ENCODE results near the gene UGGT2.
A peak's percentile ranks its signal among the peaks of the same experiment; 100 is the strongest.
"Not testable (repeated sequence)": the region's sequence is repeated elsewhere in the genome, so short reads cannot be mapped to it uniquely, and the experiment has no call there.

UGGT2 gene

DNA sequence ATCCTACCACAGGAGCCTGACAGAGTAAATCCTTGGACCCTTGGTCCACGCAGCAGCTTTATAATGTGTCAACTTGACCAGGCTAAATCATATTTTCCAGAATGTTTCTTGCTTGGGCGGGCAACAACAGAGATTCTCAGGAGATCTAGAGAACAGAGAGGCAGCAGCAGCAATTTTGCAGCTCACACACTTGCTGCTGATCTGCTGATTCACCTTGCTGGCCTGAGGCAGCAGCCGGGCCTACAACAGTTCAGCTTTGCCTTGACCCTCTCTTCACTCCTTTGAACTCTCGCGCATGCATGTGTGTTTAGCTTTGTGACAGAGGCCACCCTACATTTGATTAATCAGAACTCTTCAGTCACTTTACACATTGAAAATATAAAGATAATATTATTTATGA lies 159.3 kb downstream of the UGGT2 start:
- DNase-seq = no peak

DNA sequence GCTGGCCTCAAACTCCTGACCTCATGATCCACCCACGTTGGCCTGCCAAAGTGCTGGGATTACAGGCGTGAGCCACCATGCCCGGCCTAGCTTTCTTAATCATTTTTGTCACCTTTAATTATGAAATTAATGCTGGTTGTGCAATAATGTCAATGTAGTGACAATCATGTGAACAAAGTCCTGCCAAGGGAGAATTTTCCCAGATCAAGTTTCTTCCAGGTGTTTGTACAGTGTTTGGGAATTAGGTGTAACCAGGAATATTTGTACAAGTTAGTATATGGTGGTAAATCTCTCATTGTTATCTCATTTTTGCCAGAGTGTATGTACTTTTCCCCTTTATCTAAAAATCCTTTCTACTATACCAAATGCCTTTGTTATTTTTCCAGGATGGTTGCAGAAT lies 171.1 kb downstream of the UGGT2 start:
- DNase-seq = no peak

DNA sequence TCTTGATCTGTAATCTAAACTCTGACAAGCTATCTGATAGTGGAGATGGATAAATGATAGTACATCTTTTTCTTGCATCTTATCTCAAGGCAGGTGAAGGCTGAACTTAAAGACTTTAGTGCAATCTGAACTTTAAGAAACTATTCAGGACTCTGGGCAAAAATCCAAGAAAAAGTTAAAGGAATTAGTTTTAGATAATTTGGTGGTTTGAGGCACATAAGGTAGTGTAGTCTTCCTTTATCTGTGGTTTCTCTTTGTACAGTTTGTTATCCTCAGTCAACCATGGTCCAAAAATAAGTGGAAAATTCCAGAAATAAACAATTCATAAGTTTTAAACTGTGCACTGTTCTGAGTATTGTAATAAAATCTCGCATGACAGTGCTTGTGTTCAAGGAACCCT lies 172.9 kb downstream of the UGGT2 start:
- no peak for DNase-seq

DNA sequence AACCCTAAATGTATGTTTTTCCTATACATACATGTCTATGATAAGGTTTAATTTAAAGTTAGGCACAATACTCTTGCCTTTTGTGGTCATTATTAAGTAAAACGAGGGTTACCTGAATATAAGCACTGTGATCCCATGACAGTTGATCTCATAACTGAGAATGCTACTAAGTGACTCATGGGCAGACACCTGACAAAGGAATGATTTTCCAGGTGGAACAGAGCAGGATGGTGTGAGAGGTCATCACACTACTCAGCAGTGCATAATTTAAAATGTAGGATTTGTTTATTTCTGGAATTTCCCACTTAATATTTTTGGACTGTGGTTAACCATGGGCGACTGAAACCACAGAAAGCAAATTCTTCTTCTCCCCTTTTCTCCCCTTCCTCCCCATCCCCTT lies 178.9 kb downstream of the UGGT2 start:
- no peak for DNase-seq

DNA sequence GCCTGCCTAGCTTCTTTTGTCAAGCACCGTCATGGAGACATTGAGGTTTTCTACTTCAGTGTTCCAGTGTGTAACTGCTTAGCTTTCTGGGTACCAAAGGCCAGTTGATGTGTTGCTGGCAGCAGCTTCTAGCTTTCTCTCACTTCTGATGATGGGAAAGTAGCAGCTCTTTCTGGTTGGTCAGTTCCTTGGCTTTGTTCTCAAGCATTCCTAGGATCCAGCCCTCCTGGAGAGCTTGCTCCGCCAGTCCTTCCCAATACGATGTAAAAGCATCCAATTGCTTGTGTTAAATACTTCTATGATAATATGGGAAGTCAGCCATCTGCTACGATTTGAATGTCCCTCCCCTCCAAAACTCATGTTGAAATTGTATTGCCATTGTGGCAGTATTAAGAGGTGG lies 182.8 kb downstream of the UGGT2 start:
- DNase-seq = no peak

DNA sequence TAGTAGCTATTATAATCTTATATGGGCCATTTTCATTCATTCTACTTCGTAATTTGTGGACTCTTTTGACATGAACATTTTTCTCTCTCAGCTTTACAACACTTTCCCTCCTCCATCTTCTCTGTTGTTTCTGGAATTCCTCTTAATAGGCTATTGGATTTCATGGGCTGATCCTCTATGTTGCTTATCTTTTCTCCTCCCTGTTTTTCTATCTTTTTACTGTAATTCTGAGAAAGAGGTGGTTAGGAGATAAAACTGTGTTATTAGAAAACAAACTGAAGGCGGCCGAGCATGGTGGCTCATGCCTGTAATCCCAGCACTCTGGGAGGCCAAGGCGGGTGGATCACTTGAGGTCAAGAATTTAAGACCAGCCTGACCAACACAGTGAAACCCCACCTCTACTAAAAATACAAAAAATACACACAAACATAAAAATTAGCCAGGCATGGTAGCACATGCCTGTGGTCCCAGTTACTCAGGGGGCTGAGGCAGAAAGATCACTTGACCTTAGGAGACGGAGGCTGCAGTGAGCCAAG lies 188.1 kb downstream of the UGGT2 start:
- no peak for DNase-seq

DNA sequence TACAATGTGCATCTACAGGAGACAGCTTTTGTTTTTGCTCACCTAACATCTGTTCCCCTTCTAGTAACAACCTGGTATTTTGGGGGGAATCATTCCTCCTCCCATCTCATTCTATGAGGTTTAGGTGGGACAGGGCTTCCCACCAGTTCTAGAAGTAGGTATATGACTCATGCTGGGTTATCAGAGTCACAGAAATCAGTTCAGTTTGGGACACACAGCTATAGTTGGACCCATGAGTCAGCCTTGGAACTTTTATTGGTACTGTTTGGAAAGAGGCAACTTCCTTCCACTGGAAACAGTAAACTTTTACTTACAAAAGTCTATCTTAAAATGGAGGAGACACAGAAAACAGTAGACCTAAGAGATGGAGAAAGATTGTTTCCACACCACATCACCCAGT lies 190.8 kb downstream of the UGGT2 start:
- no peak for DNase-seq

DNA sequence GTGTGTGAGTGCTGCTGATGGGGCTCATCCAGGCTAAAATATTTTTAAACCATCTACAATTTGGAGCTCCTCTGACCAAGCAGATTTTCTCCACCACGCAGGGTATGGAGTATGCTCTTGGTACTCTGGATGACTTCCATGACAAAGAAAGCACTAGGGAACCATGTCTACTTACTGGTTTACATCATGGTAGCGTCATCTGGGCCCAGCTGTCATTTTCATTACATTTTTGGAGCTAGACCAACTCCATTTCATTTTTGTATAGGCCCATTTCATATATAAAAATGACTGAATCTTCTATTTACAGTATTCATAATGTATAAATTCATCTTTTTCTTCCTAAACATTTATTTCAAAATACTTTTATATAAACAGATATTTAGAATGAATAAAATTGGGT lies 191.9 kb downstream of the UGGT2 start:
- no peak for DNase-seq

DNA sequence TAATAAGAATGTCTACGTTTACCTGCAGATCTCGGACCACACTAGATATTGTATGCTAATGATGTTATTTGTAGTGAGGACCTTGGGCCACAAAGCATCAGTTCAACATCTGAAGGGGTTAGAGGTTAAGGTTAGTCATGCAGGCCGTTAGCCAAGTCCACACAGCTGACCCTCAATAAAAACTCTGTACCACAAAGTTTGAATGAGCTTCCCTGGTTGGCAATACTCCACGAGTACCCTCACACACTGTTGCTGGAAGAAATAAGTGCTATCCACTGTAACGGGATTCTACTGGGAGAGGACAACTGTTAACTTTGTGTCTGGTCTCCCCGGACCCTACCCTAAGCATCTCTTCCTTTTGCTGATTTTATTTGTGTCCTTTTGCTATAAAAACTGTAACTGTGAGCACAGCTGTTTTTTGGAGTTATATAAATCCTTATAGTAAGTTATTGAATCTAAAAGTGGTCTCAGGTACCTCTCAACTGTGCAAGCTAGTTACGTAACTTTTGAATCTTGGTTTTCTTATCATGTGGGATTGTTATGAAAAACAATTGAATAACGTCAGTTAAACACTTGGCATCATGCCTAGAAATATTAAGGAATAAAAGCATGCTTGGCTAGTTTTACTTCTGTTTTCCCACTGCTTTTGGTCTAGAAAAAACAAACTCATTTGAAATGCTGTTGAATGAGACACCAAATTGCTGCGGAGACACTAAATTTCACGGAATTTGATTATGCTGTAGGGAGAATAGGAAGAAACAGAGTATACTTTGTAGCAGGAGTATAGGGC lies 194.7 kb downstream of the UGGT2 start:
- no peak for DNase-seq

DNA sequence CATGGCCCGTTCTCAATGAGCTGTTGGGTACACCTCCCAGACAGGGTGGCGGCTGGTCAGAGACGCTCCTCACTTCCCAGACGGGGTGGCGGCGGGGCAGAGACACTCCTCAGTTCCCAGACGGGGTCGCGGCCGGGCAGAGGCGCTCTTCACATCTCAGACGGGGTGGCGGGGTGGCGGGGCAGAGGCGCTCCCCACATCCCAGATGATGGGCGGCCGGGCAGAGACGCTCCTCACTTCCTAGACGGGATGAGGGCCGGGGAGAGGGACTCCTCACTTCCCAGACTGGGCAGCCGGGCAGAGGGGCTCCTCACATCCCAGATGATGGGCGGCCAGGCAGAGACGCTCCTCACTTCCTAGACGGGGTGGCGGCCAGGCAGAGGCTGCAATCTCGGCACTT lies 207.5 kb downstream of the UGGT2 start:
- not testable (repeated sequence) for DNase-seq

DNA sequence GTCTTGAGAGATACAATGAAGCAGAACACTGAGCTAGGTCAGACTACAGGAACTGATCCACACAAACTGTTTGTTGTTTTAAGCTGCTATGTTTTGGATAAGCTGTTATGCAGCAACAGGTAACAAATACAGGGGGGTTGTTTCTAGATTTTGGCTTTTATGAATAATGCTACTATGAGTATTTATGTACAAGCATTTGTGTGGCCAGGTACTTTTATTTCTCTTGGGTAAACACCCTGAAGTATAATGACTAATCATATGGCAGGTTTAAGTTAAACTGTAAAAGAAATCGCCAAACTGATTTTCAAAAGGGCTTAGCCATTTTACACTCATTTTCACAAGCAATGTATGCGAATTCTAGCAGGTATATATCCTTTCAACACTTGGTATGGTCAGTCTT lies 210.3 kb downstream of the UGGT2 start:
- no peak for DNase-seq

DNA sequence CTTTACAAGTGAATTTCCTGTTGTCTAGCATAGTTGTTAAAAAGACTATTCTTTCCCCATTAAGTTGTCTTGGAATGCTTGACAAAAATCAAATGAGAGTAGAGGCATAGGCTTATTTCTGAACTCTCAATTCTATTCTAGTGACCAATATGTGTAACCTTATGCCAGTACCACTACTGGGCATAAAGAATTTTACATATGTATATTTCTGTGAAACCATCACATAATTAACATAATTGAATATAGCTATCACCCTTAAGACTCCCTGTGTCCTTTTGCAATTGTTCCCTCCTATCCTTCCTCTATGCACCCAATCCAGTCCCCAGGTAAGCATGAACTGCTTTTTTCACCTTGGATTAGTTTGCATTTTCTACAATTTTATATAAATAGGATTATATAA lies 211.3 kb downstream of the UGGT2 start:
- no peak for DNase-seq

DNA sequence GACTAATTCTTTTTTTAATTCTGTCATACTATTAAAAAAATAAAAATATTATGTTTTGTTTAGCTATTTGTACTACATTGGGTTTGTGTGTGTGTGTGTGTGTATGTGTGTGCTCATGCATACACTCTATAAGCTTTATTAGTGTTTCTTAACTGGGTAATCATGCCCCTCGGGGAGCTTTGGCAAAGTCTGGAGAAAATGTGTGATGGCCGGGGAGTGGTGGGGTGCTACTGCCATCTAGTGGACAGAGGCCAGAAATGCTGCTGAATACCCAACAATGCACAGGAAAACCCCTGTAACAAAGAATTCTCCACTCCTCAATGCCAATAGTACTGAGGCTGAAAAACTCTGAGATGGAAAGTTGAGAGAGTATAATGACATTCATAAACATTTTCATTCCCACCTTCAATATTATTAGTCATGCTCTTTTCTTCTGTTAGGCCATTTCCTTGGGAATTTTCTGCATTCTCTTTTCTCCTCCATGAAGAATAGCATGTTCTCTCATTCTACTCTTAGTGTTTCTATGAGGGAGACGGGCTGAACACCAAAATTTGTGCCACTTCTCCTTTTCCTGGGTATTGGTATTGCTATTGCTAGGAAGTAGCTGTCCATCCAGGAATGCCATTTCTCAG lies 219.0 kb downstream of the UGGT2 start:
- DNase-seq = peak; percentile 47

DNA sequence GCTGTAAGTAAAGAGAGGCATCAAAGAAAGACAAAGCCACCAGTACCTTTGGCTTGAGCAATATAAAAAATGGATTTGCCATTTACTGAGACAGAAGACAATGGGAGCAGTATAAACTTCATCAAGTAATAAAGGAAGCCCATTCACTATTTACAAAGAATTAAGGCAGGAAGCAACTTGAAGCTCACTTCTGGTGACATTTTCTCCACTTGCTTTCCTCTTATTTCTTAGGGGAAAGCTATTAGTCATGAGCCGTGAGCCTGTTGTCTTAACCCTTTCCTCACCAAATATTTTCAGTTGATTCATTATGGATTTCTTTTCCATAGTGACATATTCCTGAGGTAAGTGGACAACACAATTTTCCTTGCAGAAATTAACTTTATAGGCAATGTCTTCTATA lies 219.5 kb downstream of the UGGT2 start:
- no peak for DNase-seq

DNA sequence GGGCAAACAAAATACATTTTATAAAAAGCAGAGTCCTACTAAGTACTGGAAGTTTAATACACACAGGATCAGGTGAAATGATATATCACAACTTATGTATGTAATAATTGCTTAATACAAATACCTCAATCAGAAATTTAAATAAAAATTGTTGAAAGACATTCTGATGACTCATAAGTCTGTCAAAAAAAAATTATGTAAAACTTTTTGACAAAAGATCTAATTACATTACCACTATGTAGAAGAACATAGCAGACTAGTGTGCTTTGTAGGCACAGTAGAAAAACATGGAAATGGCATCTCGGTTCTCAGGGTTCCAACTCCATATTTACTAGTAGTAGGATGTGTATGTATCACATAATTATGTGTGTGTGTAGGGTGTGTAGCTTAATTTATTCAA lies 220.1 kb downstream of the UGGT2 start:
- no peak for DNase-seq

DNA sequence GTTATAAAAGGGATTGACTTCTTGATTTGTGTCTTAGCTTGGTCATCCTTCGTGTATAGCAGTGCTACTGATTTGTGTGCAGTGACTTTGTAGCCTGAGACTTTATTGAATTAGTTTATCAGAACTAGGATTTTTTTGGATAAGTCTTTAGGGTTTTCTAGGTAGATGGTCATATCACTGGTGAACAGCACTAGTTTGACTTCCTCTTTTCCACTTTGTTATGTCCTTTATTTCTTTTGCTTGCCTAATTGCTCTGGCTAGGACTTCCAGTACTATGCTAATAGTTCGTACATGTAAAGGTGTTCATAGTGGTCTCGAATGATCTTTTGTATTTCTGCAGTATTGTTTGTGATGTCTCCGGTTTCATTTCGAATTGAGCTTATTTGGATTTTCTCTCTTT lies 230.9 kb downstream of the UGGT2 start:
- no peak for DNase-seq

DNA sequence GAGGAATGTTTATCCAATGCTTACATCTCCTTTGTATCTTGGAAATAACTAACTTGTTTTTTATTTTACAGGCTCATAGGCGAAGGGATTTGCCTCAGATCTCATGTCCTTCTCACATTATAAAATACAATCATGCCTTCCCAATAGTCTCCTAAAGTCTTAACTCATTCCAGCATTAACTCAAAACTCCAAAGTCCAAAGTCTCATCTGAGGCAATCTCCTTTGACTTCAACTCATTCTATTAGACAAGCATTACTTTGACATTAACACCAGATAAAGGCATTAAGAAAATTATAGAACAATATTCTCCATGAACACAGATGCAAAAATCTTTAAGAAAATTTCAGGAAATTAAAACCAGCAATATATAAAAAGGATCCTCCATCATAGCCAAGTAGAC lies 238.7 kb downstream of the UGGT2 start:
- no peak for DNase-seq

DNA sequence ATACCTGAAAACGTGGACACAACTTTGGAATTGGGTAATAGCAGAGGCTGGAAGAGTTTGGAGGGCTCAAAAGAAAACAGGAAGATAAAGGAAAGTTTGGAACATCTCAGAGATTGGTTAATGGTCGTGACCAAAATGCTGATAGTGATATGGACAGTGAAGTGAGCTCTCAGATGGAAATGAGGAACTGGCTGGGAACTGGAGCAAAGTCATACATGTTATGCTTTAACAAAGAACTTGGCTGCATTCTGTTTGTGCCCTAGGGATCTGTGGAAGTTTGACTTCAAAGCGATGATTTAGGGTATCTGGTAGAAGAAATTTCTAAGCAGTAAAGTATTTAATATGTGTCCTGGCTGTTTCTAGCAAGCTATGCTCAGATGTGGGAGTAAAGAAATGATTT lies 240.1 kb downstream of the UGGT2 start:
- DNase-seq = no peak

DNA sequence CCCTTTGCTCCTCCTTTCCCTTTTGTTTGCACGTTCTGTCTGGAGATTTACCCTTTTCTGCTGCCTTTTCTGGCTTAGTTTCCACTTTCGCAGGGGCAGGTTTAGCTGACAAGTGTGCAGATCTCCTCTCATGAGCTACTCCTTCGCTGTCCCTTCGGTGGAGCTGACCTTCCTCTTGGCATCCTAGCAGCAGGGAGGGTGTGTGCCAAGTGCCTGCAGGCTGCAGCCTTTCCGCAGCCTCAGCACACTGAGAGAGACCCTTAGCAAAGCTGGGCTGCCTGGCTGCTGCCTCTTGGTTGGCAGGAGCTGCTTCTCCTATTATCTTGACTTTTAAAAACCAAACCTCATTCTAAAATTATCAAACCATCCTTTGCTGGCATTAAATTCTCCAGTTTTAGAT lies 243.8 kb downstream of the UGGT2 start:
- no peak for DNase-seq

DNA sequence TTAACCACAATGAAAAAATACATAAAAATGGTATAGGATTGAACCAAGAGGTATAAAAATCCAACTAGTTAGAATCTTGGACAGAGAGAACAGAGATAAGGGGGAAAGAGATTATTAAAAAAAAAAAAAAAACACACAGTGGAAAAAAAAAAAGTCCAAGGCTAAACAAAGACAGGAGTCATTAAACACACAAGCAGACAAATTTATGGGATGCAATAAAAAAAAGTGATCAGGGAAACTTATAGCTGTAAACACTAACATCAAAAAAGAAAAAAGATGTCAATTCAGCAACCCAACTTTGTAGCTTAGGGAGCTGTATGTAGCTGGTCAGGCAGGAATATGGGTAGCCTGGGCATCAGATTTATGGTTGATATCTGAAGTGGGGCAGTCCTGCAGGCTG lies 247.3 kb downstream of the UGGT2 start:
- DNase-seq = no peak

DNA sequence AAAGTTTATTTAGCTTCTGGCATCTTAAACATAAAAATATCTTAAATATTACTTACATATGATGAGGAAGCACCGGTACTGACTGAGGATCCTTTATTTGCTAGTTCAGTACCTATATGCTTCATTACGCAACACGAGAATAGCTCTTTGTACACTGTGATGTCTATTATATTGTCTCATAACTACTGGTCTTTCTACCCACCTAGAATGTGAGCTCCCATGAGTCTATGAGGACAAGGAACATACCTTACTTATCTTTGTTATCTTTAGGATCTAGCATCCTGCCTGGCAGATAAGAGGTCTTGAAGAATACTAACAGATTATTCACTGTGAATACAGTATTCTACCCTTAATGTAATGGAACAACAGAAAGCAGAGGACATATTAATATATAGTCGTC lies 251.4 kb downstream of the UGGT2 start:
- DNase-seq = no peak

DNA sequence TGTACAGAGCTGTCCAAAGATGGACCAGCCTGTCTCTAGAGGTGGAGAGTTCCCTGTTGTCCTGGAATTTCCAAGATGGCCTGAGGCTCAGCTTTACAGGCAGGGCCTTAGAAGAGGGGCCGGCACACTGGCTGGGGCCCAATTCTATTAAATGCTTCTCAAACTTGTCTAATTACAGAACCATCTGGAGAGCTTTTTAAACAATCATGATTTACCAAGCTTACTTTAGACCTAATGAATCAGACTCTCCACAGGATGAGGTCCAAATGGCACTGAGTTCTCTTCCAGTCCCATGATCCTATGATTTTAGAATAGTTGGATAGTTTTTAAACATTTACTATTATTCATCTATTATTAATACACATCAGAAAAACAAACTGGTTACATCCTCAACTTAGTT lies 252.8 kb downstream of the UGGT2 start:
- no peak for DNase-seq

DNA sequence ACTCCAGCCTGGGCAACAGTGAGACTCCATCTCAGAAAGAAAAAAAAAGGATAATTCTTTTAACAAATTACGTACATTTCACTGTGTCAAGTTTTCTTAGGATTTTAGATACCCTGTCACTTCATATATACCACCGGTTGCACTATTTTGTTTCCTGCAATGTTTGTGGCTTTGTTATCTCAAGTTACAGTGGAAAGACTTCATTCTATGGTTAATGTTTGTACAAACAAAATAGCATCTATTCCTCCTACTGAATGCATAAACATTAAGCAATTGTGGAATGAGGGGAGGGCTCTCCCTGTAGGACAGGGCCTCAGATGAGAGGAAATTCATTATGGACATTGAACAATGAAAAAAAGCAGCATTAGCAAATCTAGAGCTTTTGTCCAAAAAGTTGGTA lies 256.2 kb downstream of the UGGT2 start:
- no peak for DNase-seq

DNA sequence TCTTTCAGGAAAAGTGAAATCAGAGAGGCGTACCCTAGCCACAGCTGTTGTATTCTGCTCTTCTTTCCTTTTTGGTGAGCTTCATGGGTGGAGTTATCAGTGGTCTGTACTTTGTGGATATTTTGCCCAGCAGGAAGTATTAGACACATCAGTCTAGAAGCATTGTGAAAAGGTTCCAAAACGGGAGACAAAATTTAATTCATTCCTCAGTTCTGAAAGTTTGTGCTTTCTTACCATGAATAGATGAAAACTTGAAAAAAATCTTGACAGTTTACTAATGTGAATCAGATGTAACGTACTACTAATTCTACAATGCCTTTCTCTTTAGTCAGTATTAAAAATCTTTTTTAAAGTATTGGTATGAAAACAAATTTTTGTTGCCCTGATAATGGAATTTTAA lies 259.4 kb downstream of the UGGT2 start:
- no peak for DNase-seq

All from CD4-positive, alpha-beta T cell treated with Interferon gamma for 1 hour (primary cell).